Panc1 (cell line): Measurements from ENCODE around the gene CFAP157. TPM values are rescaled to one million over a fixed set of nuclear protein-coding genes. Genes with fewer than 3 reads are reported as not detected.

Experiments
- ATAC-seq: fragments of 200-7000 bp; cut with Tn5 transposase; 2 replicates; pipeline ENCODE4 v1.9.1; 2020; ENCODE audit warnings: mild to moderate bottlenecking, moderate library complexity
- BruUV-seq: library from RNA; stranded (reverse); fragments of 400-500 nt; replicated peaks from 2 replicates; lab custom pipeline; 2021; lab: Mats Ljungman, UMichigan
- CTCF ChIA-PET: fragments of 300-600 bp; sonication (Branson Sonifier 250); formaldehyde crosslinking; loops from one replicate; lab custom pipeline; 2022; ENCODE audit warnings: antibody characterized with exemption; lab: Charles Lee
- POLR2A ChIA-PET: fragments of 300-600 bp; sonication (Branson Sonifier 250); formaldehyde crosslinking; loops from one replicate; lab custom pipeline; 2022; ENCODE audit warnings: antibody characterized with exemption; lab: Charles Lee
- DNase-seq: peaks from one replicate; pipeline ENCODE4 v3.0.0-alpha.2; 2010; ENCODE audit warnings: low read depth, low spot score
- H3K27ac ChIP-seq: 2 replicates; pipeline ENCODE4 v1.5.1; 2011; ENCODE audit warnings: mild to moderate bottlenecking, low read length, inconsistent platforms
- H3K27me3 ChIP-seq: fragments of 200-500 bp; sonication (Bioruptor generic); 2 replicates; pipeline ENCODE4 v1.6.0; 2014; ENCODE audit warnings: low read length, inconsistent platforms; ENCODE audit not compliant: control insufficient read depth, insufficient read depth
- H3K36me3 ChIP-seq: fragments of 200-500 bp; sonication (Bioruptor generic); 2 replicates; pipeline ENCODE4 v1.5.1; 2014; ENCODE audit warnings: inconsistent platforms, mild to moderate bottlenecking, low read length, moderate library complexity; ENCODE audit not compliant: control insufficient read depth, insufficient read depth
- H3K4me1 ChIP-seq: 2 replicates; pipeline ENCODE4 v1.5.1; 2011; ENCODE audit warnings: inconsistent platforms, mild to moderate bottlenecking, low read length, moderate library complexity; ENCODE audit not compliant: control insufficient read depth, insufficient read depth
- H3K4me3 ChIP-seq, 2 experiments: 2 replicates each; pipeline ENCODE4 v1.5.1; 2011 to 2012; ENCODE audit warnings: low read depth in 2 of 2, low read length in 2 of 2, mild to moderate bottlenecking in 2 of 2, inconsistent platforms in 1 of 2, moderate library complexity in 1 of 2
- H3K9me3 ChIP-seq: fragments of 200-500 bp; sonication (Bioruptor generic); 2 replicates; pipeline ENCODE4 v1.5.1; 2014; ENCODE audit warnings: low read depth, mild to moderate bottlenecking, inconsistent platforms, low read length, moderate library complexity; ENCODE audit not compliant: control insufficient read depth, insufficient read depth
- CTCF ChIP-seq: fragments of 450-650 bp; IDR thresholded peaks from 2 replicates; pipeline ENCODE4 v1.5.1; 2017; ENCODE audit warnings: mild to moderate bottlenecking
- POLR2AphosphoS5 ChIP-seq: IDR thresholded peaks from 2 replicates; pipeline ENCODE4 v1.6.1; 2012; ENCODE audit warnings: mild to moderate bottlenecking, low read depth, low read length, moderate library complexity
- REST ChIP-seq, 2 experiments: IDR thresholded peaks; 2 replicates each; pipeline ENCODE4 v1.6.1; 2011 to 2012; ENCODE audit warnings: low read depth in 2 of 2, control low read depth in 1 of 2, low read length in 1 of 2, mild to moderate bottlenecking in 1 of 2, moderate library complexity in 1 of 2; ENCODE audit not compliant: insufficient read depth in 1 of 2
- SIN3A ChIP-seq: IDR thresholded peaks from 2 replicates; pipeline ENCODE4 v1.6.1; 2012; ENCODE audit warnings: low read depth, mild to moderate bottlenecking, low read length, moderate library complexity, borderline replicate concordance; ENCODE audit not compliant: insufficient read depth
- TCF7L2 ChIP-seq: IDR thresholded peaks from 2 replicates; pipeline ENCODE4 v1.6.1; 2011; ENCODE audit warnings: mild to moderate bottlenecking, low read depth, low read length, inconsistent platforms
- in situ Hi-C: cut with HindIII; loops from 2 replicates; pipeline ENCODE4 v1.10.0; 2016; ENCODE audit warnings: low sequenced_read_pairs, low pct_unique_long_range_greater_than_20kb
- intact Hi-C: fragments of 100-400 bp; cut with micrococcal nuclease; formaldehyde crosslinking; loops from one replicate; pipeline ENCODE4 v1.10.0; 2022; ENCODE audit not compliant: unreplicated experiment
- total RNA-seq: library from RNA; stranded (reverse); gene quantifications from one replicate; pipeline ENCODE4 v1.2.1, GENCODE V29; 2021; ENCODE audit not compliant: unreplicated experiment

The CFAP157 gene
- total RNA-seq, 1 experiment from 2014 or later = not detected

- intact Hi-C loops = loop anchor here (2.0 to 10.0 kb wide), 2 partner anchors 50 to 150 kb away; no protein-coding TSS in a partner anchor
- TF ChIP-seq POLR2AphosphoS5 = peak; percentile 54
- no peak for TF ChIP-seq REST (IDR thresholded peaks at IDR 0.05; ENCODE audit: insufficient read depth in 1 of 2, low read depth in 2 of 2, low read length in 1 of 2)
- TF ChIP-seq SIN3A = 0 out of 2 replicates have a peak, but pooled peaks have one; percentile 48
- TF ChIP-seq CTCF = peak; percentile 81
- no peak for TF ChIP-seq TCF7L2
- POLR2A ChIA-PET = interaction anchor here (0.6 to 0.7 kb wide), 2 partner anchors 11 to 68 kb away, joined by 3 read pairs; no protein-coding TSS in a partner anchor
- in situ Hi-C loops = no loop called here
- no peaks in the 10 kb centered on the region for H3K36me3 ChIP-seq
- ATAC-seq = peak; percentile 98
- H3K4me1 ChIP-seq = no peaks in the 10 kb centered on the region
- H3K4me3 ChIP-seq = peak within 1 kb of the TSS; percentile 63 to 65
- H3K27ac ChIP-seq = peak within 1 kb of the TSS; percentile 44
- no peaks in the 10 kb centered on the region for H3K9me3 ChIP-seq
- no TSS peak for BruUV-seq
- CTCF ChIA-PET = interaction anchor here (0.6 to 1.4 kb wide), 10 partner anchors 10 to 185 kb away, joined by 3 to 14 read pairs (median 3); no protein-coding TSS in a partner anchor
- no peaks in the 10 kb centered on the region for H3K27me3 ChIP-seq
- DNase-seq = peak; percentile 70
These were observed 28.1 kb downstream of the CFAP157 start, which contains the start of gene TOR2A for GRCh38 chr9:127734747-127735529. Gene TOR2A, minus strand, starts transcription at chr9:127735294. Its CDS starts 24 bp downstream, at chr9:127735270.

GRCh38 chr9:127735530-127736185 is 28.9 kb downstream of the CFAP157 start:
- no peak for ATAC-seq
- Histone ChIP-seq H3K4me1 (no peaks in the 10 kb centered on the region), H3K27ac (no peak overlapping the region), H3K4me3 (peak overlapping the region in 1 of 2 experiments; percentile 63; a peak in 1 of 4 replicates), H3K36me3 (no peaks in the 10 kb centered on the region), H3K9me3 (no peaks in the 10 kb centered on the region), H3K27me3 (no peaks in the 10 kb centered on the region)
- POLR2A ChIA-PET = interaction anchor here (0.7 kb wide), 1 partner anchor 10 kb away, joined by 3 read pairs; no protein-coding TSS in a partner anchor
- intact Hi-C loops = loop anchor here (2.0 to 10.0 kb wide), 2 partner anchors 49 to 151 kb away; no protein-coding TSS in a partner anchor
- TF ChIP-seq TCF7L2 (no peak), SIN3A (no peak), POLR2AphosphoS5 (no peak), CTCF (no peak), REST (IDR thresholded peaks at IDR 0.05; ENCODE audit: insufficient read depth in 1 of 2, low read depth in 2 of 2, low read length in 1 of 2) (no peak)
- in situ Hi-C loops = no loop called here
- no peak for DNase-seq
- CTCF ChIA-PET = interaction anchor here (0.7 to 1.4 kb wide), 4 partner anchors 19 to 184 kb away, joined by 3 to 14 read pairs (median 4); no protein-coding TSS in a partner anchor
- BruUV-seq = no TSS peak
